Measurements from ENCODE around the gene ANKRD36.
"Not testable (repeated sequence)": the region's sequence is repeated elsewhere in the genome, so short reads cannot be mapped to it uniquely, and the experiment has no call there.

Gene ANKRD36

GRCh38 chr2:97113050-97113881, at the start of gene ANKRD36:
TSS of gene ANKRD36 (plus strand) at chr2:97113153. CDS start at chr2:97113740, 587 bp downstream.
- FAIRE-seq, result not testable (repeated sequence)

DNA sequence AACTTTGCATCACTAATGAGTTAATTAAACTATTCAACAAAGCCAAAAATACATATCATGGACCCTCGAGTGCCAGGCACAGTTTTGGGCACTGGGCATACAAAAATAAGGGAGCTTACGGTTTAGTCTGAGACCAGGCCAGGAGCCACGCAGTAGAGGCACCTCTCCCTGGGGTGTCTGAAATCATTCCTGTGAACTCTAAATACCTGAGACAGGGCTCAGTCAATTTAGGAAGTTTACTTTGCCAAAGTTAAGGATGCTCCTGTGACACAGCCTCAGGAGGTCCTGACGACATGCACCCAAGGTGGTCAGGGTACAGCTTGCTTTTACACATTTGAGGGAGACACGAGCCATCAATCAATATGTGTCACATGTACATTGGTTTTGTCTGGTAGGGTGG, 46.9 kb upstream of the ANKRD36 start:
- FAIRE-seq, result not testable (repeated sequence)

GRCh38 chr2:97067279-97068004, 45.5 kb upstream of the ANKRD36 start:
- FAIRE-seq, result no peak

GRCh38 chr2:97068074-97068473, 44.9 kb upstream of the ANKRD36 start:
- no peak for FAIRE-seq

DNA sequence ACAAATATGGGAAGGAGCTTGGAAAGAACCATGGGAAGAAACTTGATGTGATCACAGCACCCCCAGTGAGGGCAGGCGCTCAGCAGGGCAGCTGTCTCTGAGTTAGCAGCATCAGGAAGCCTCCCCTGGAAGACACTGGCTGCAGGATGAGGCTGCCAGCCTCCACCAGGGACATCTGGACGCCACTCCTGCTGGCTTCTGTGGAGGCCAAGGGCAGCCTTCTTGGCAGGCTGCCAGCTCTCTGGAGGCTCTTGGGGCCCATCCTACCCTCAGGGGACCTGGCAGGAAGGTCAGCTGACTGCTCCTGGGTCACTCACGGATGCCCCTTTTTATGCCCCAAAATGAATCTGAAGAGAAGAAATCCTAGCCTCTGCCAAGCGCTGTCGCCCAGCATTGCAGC, 44.2 kb upstream of the ANKRD36 start:
- not testable (repeated sequence) for FAIRE-seq

GRCh38 chr2:97070915-97071314, 42.0 kb upstream of the ANKRD36 start:
- not testable (repeated sequence) for FAIRE-seq

GRCh38 chr2:97077213-97077612, 35.7 kb upstream of the ANKRD36 start:
- not testable (repeated sequence) for FAIRE-seq

DNA sequence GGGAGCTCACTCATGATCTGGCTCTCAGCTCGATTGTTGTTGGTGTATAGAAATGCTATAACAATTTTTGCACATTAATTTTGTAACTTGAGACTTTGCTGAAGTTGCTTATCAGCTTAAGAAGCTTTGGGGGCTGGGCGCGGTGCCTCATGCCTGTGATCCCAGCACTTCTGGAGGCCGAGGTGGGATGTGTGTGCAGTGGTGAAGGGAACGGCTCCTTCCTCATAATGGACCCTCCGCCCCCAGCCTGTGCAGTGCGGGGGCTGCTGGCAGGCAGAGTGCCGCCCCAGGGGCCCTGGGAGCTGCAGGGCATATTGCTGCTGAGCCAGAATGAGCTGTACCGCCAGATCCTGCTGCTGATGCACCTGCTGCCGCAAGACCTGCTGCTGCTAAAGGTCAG, 32.1 kb upstream of the ANKRD36 start:
- not testable (repeated sequence) for FAIRE-seq

GRCh38 chr2:97082206-97082605, 30.7 kb upstream of the ANKRD36 start:
- not testable (repeated sequence) for FAIRE-seq

GRCh38 chr2:97083516-97083915, 29.4 kb upstream of the ANKRD36 start:
- not testable (repeated sequence) for FAIRE-seq

DNA sequence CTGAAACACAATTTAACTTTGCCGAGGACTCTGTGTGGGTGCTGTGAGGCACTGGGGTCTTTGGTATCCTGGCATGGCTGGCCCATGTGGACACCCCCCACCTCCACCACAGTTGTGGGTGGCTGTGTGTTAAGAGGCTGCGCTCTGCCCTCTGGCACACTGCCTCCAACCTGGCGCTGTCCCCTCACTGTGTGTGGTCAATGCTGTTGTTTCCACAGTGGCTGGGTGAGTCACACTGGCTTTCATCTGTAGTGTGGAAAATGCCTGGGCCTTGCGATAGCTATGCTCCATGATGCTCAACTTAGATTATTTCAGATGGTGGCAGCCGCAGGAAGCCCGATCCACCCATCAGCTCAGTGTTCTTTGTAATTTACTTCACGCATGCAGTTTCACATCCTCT, 27.9 kb upstream of the ANKRD36 start:
- not testable (repeated sequence) for FAIRE-seq

- not testable (repeated sequence) for FAIRE-seq
Observed at GRCh38 chr2:97088706-97089105, 24.2 kb upstream of the ANKRD36 start.

DNA sequence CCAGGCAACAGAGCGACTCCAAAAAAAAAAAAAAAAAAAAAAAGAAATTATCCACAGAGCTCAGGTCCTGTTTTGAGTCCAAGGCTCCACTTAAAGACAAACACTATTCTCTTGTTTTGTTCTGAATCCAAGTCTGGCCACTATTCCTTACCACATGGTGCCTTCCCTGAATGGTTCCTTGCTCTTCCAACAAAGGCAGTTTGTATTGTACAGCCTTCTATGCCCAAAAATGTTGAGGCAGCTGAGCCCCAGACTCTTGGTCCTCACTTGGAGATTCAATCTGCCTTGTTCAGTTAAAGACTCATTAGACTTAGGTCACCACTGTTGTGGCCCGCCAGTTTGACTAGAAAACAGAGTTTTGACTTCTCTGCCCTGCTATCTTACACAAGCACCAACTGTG, 20.0 kb upstream of the ANKRD36 start:
- FAIRE-seq, result not testable (repeated sequence)

DNA sequence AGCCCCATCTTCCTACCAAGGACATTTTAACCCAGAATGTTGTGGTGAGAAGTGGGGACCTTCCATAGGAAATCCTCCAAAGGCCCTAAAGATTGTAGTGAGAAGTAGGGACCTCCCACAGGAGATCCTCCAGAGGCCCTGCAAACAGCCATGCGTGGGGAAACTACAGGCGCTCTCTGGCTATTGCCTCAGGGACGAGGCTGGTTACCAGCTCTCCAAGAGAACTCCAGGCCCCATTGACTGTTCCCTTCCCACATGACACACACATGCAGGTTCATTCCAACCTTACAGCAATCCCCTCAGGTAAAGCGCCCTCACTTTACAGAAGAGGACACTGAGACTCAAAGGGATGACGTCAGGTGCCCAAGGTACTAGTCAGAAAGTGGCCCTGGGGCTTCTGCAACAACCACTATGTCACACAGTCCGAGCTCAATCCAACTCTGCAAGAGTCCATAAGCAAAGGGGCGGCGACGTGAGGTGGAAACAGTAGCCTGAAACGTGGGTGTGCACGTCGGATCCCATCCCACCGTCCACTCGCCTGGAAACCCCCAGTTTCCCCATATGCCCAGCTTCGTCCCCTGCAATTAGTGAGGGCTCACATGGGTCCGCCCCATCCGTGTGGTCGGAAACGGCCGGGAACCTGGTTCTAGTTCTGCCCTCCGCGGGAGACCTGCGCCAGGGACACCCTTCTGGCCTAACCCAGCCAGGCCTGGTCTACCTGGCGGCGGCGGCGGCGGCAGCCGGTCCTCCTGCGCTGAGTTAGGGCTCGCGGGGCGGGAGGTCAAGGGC, 18.8 kb upstream of the ANKRD36 start:
- FAIRE-seq, result not testable (repeated sequence)

- not testable (repeated sequence) for FAIRE-seq
Observed at GRCh38 chr2:97094772-97095611, 18.0 kb upstream of the ANKRD36 start, which contains the start of gene FAHD2B. TSS of gene FAHD2B (minus strand) at chr2:97094882. CDS start at chr2:97091706, 3,176 bp downstream.

DNA sequence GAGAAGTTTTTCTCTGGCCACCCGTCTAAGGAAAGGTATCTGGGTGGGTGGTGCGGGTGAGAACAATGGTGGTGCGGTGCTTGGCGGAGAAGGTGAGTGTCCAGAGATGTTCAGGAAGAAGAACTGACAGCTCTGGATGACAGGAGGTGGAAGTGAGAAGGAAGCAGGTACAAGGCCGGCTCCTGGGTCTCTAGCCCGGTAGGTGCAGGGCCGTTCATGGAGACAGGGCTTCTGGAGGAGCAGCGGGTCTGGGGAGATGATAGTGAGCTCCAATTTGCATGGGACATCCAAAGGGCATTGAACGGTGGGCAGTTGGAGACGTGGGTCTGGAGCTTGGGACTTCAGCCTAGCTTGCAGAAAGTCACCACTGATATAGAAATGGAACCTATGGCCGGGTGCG, 17.3 kb upstream of the ANKRD36 start:
- no peak for FAIRE-seq

DNA sequence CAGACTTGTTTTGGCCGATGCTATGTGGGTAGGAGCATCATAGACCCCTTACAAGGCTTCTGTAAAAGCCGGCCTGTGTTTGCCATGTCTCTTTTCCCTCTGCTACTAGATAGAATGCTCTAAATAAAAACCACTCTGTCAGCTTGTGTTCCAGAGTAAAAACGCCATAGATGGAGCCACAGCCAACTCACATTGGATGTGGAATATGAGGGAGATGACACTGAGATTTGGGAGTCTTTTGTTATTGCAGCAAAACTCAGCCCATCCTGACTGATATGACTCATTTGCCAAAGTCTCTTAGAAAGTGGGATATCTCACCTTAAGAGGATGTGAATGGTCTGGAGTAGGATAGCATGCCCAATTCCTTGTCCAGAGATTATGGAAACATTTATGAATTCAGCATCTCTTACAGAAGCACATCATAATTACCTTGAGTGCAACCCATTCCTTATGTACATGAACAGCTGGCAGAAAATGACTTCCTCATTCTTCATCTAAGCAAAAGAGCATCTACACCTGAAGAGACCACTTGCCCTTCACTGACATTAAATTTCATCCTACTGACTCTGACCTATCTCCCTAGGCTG, 14.1 kb upstream of the ANKRD36 start:
- not testable (repeated sequence) for FAIRE-seq

- FAIRE-seq, result not testable (repeated sequence)
Observed at GRCh38 chr2:97106878-97107277, 6.1 kb upstream of the ANKRD36 start.

DNA sequence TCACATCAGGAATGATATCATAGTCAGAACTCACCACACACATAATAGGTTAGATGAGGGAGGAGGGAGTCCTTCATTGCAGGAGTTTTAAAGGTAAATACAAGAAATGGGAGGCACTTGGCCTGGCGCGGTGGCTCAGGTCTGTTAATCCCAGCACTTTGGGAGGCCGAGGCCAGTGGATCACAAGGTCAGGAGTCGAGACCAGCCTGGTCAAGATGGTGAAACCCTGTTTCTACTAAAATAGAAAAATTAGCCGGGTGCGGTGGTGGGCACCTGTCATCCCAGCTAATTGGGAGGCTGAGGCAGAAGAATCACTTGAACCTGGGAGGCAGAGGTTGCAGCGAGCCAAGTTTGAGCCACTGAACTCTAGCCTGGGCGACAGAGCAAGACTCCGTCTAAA, 1.7 kb upstream of the ANKRD36 start:
- FAIRE-seq, result not testable (repeated sequence)

GRCh38 chr2:97112320-97113049, 468 bp upstream of the ANKRD36 start:
- peak; percentile 93 for FAIRE-seq

GRCh38 chr2:97113882-97114255, 916 bp downstream of the ANKRD36 start:
- not testable (repeated sequence) for FAIRE-seq
